ENCODE data around the gene COX5B.

Gene COX5B

GRCh38 chr2:97644023-97644717 is 1.7 kb upstream of the COX5B start:
- DNase-seq (ENCODE audit: insufficient read length) (no peak), FAIRE-seq (no peak)
- TF ChIP-seq POLR2AphosphoS5 (IDR thresholded peaks at IDR 0.05; ENCODE audit: low read depth, low read length) (no peak), POLR2A (IDR thresholded peaks at IDR 0.05; ENCODE audit: low read depth, low read length) (no peak), TAF1 (IDR thresholded peaks at IDR 0.05; ENCODE audit: borderline replicate concordance, low read depth, low read length) (no peak)

DNA sequence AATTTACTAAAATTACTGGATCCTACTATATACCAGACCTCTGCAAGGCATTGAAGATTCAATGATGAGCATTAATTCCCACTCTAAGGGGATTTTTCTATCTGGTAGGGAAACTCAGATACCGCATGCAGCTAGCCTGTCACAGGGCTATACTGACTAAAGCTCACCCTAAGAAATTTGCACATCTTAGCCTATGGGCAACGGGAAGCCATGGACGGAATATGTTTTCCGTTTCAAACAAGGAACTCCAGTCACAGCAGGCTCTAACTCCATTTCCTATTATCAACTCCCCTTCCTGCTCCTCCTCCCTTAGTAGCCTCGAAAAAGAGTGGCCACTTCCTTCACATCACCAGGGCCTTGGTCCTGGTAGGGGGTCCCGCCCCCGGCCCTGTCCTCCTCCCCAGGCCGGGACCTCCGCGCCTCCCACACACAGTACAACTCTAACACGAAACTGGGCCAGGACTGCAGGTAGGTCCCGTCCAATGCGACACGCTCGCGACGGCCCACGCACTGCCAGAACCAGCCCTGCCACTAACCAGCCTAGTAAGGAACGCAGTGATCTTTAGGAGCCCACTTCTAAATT is 659 bp upstream of the COX5B start:
- DNase-seq (ENCODE audit: insufficient read length) (no peak), FAIRE-seq (no peak)
- TF ChIP-seq TAF1 (IDR thresholded peaks at IDR 0.05; ENCODE audit: borderline replicate concordance, low read depth, low read length) (no peak), POLR2AphosphoS5 (IDR thresholded peaks at IDR 0.05; ENCODE audit: low read depth, low read length) (no peak), POLR2A (IDR thresholded peaks at IDR 0.05; ENCODE audit: low read depth, low read length) (no peak)

DNA sequence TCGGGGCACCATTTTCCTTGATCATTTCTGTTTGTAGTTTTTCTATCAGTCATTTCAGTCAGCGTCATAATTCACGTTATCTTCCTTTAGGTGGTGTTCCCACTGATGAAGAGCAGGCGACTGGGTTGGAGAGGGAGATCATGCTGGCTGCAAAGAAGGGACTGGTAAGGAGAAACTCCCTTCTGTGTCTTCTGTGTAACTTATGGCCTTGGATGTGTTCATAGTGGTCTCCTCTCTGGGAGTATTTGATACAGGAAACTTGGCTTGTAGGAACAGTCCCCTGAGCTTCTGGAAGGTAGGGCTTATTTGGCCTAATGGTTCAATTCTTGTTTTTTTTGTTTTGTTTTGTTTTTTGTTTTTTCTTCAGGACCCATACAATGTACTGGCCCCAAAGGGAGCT is 1.1 kb downstream of the COX5B start:
- no peak for TF ChIP-seq POLR2A (IDR thresholded peaks at IDR 0.05; ENCODE audit: low read depth, low read length)
- TF ChIP-seq TAF1 (IDR thresholded peaks at IDR 0.05; ENCODE audit: borderline replicate concordance, low read depth, low read length), result no peak
- TF ChIP-seq POLR2AphosphoS5 (IDR thresholded peaks at IDR 0.05; ENCODE audit: low read depth, low read length), result no peak
- no peak for FAIRE-seq
- no peak for DNase-seq (ENCODE audit: insufficient read length)

DNA sequence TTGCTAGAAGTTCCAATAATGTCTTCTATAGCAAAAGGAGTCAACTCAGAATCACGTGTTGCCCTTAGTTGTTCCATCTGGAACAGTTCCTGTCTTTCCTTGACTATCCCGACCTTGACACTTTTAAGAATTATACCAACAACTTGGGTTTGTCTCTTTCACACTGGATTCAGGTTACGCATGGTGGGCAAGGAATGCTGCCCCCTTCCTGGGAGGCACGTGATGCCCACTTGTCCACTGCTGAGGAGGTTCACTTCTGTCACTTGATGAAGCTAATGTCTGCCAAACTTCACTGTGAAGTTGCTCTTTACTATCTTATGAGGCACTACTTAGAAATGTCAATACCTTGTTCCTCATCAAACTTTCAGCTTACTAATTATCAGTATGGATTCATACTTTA is 5.3 kb downstream of the COX5B start:
- FAIRE-seq, result no peak
- no peak for DNase-seq (ENCODE audit: insufficient read length)
- TF ChIP-seq POLR2AphosphoS5 (IDR thresholded peaks at IDR 0.05; ENCODE audit: low read depth, low read length), result no peak
- no peak for TF ChIP-seq TAF1 (IDR thresholded peaks at IDR 0.05; ENCODE audit: borderline replicate concordance, low read depth, low read length)
- TF ChIP-seq POLR2A (IDR thresholded peaks at IDR 0.05; ENCODE audit: low read depth, low read length), result no peak

- DNase-seq (ENCODE audit: insufficient read length), result no peak
- no peak for FAIRE-seq
- TF ChIP-seq TAF1 (IDR thresholded peaks at IDR 0.05; ENCODE audit: borderline replicate concordance, low read depth, low read length) (no peak), POLR2A (IDR thresholded peaks at IDR 0.05; ENCODE audit: low read depth, low read length) (no peak), POLR2AphosphoS5 (IDR thresholded peaks at IDR 0.05; ENCODE audit: low read depth, low read length) (no peak)
Observed at GRCh38 chr2:97653473-97653872, 7.6 kb downstream of the COX5B start.

GRCh38 chr2:97653874-97654273 is 8.0 kb downstream of the COX5B start:
- no peak for DNase-seq (ENCODE audit: insufficient read length)
- FAIRE-seq, result no peak
- no peak for TF ChIP-seq POLR2A (IDR thresholded peaks at IDR 0.05; ENCODE audit: low read depth, low read length)
- TF ChIP-seq POLR2AphosphoS5 (IDR thresholded peaks at IDR 0.05; ENCODE audit: low read depth, low read length), result no peak
- TF ChIP-seq TAF1 (IDR thresholded peaks at IDR 0.05; ENCODE audit: borderline replicate concordance, low read depth, low read length), result no peak

DNA sequence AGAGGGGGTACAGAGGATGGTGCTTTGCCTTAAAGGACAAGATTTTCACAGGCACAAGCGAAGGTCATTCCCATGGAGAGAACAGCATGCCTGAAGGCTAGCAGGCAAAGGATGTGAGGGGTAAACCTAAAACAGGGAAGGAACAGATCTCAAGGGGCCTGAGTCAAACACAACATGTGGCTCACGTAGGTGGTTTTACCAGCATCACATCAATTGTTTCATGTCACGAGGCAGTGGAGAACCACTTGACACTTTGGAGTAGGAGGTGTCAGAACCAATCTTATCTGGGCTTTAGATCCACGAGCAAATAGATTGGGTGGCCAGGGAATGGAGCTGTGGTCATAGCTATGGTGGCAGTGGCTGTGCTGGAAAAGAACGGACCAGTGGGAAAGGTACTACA is 8.4 kb downstream of the COX5B start:
- TF ChIP-seq POLR2A (IDR thresholded peaks at IDR 0.05; ENCODE audit: low read depth, low read length) (no peak), POLR2AphosphoS5 (IDR thresholded peaks at IDR 0.05; ENCODE audit: low read depth, low read length) (no peak), TAF1 (IDR thresholded peaks at IDR 0.05; ENCODE audit: borderline replicate concordance, low read depth, low read length) (no peak)
- DNase-seq (ENCODE audit: insufficient read length) (no peak), FAIRE-seq (no peak)

DNA sequence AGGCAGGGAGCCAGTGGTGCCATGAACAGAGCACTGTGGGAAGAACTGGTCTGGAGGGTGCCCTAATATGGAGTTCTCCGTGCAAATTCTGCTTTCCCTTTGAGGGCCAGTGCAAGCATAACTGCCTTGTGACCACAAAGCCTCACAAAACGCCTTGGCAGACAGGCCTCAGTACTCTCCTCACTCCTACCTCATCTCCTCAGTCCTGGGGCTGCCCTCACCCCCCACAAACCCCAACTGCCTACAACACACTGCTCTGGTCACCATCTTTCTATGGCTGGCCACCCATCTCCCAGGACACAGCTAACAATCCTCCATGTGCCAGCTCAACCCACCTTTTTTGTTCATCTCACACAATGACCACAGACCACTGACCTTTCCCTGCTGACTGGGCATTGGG is 8.9 kb downstream of the COX5B start:
- FAIRE-seq (no peak), DNase-seq (ENCODE audit: insufficient read length) (no peak)
- TF ChIP-seq TAF1 (IDR thresholded peaks at IDR 0.05; ENCODE audit: borderline replicate concordance, low read depth, low read length) (no peak), POLR2AphosphoS5 (IDR thresholded peaks at IDR 0.05; ENCODE audit: low read depth, low read length) (no peak), POLR2A (IDR thresholded peaks at IDR 0.05; ENCODE audit: low read depth, low read length) (0 out of 2 replicates have a peak, but pooled peaks have one; percentile 13)

DNA sequence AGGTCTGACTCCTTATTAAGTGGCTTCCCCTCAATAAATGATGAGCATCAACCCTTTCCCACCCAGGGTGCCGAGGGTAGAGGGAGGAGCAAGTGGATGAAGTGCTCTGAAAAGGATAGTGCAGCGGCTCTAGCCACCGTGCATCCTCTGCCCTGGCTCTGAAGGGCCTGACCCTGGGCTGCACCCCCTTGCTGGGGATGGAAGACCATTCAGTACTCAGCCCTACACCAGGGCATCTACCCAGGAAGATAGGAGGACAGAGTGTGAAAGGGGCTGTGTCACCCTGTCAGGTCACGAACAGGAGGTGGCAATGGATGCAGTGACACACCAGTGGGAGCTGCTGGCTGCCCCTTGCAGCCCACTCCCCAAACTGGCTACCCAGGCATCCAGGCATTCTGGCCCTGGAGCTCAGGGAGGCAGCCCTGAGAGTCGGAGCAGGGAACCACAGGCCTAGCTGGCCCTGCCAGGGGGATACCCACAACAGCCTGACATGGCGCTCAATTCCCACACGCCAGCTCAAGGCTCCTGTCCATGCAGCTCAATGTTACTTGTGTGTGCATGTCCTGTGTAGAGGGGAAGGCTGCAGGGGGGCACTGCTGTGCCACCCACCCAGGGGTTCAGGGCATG is 10.4 kb downstream of the COX5B start:
- DNase-seq (ENCODE audit: insufficient read length) (no peak), FAIRE-seq (no peak)
- TF ChIP-seq TAF1 (IDR thresholded peaks at IDR 0.05; ENCODE audit: borderline replicate concordance, low read depth, low read length) (no peak), POLR2AphosphoS5 (IDR thresholded peaks at IDR 0.05; ENCODE audit: low read depth, low read length) (no peak), POLR2A (IDR thresholded peaks at IDR 0.05; ENCODE audit: low read depth, low read length) (no peak)

GRCh38 chr2:97656905-97657587 is 11.2 kb downstream of the COX5B start:
- DNase-seq (ENCODE audit: insufficient read length) (no peak), FAIRE-seq (no peak)
- no peak for TF ChIP-seq TAF1 (IDR thresholded peaks at IDR 0.05; ENCODE audit: borderline replicate concordance, low read depth, low read length)
- no peak for TF ChIP-seq POLR2A (IDR thresholded peaks at IDR 0.05; ENCODE audit: low read depth, low read length)
- TF ChIP-seq POLR2AphosphoS5 (IDR thresholded peaks at IDR 0.05; ENCODE audit: low read depth, low read length), result no peak

DNA sequence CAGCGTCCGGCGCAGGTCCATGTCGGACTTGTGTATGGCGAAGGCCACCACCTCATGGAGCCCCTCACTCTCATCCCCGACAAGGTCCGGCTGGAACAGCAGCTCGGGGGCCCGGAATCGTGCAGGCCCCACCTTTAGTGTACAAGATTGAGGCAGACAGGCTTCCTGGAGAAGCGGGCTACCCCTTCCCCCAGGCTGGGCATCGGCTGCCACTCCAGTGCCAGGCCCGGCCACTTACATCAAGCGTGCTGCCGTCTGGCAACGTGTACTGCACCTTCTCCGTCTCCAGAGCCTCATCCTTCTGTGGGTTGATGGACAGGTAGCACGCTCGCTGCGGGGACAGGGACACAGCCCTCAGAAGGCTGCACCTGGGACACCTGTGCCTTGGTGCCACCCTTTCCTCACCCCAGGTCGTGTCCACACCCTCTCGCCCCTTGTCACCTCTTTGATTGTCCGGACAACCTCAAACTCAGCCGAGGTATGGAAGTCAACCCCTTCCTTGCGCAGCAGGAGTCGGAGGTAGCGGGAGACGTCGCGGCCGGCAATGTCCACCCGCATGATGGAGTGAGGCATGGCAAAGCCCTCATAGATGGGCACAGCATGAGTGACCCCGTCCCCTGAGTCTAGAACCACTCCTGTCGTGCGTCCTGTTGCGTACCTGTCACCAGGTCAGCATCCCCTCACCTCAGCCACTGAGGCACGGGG is 12.3 kb downstream of the COX5B start:
- no peak for FAIRE-seq
- no peak for DNase-seq (ENCODE audit: insufficient read length)
- no peak for TF ChIP-seq POLR2AphosphoS5 (IDR thresholded peaks at IDR 0.05; ENCODE audit: low read depth, low read length)
- TF ChIP-seq POLR2A (IDR thresholded peaks at IDR 0.05; ENCODE audit: low read depth, low read length), result no peak; the same call in 1 of the 2 replicates
- no peak for TF ChIP-seq TAF1 (IDR thresholded peaks at IDR 0.05; ENCODE audit: borderline replicate concordance, low read depth, low read length)

Data from GM12892 (cell line).